ENCODE data around the gene CHN1. TPM values are rescaled to one million over a fixed set of nuclear protein-coding genes. Genes with fewer than 3 reads are reported as not detected.

CHN1 gene
- total and polyA plus RNA-seq, 4 donors = 18.8 to 29.8 (median 24.1) TPM

GRCh38 chr2:174846941-174847938, 157.9 kb downstream of the CHN1 start:
- intact Hi-C loops (cut with DNase I) = no loop called here
- WGBS, 2 donors = 3 to 4% methylated on average over 8 of the region's 8 CpGs
- peak overlapping the region in 1 of 2 donors; percentile 49 for H3K4me3 ChIP-seq (ENCODE audit: low read length in 2 of 2)
- peak; percentile 65 for ATAC-seq (ENCODE audit: low FRiP score)
- peak overlapping the region in 1 of 2 donors; percentile 57 for H3K27ac ChIP-seq (ENCODE audit: low read depth in 1 of 2, low read length in 2 of 2)
- peaks cover 0 to 1% of the 10 kb centered on the region in 2 donors for H3K4me1 ChIP-seq (ENCODE audit: control insufficient read depth in 1 of 2, insufficient read depth in 2 of 2, low read length in 2 of 2)
- H3K36me3 ChIP-seq (ENCODE audit: control insufficient read depth in 1 of 2, insufficient read depth in 2 of 2, low read length in 1 of 2) = no peaks in the 10 kb centered on the region
- no peak for DNase-seq
- H3K9me3 ChIP-seq (ENCODE audit: control insufficient read depth, low read length) = no peaks in the 10 kb centered on the region
- H3K27me3 ChIP-seq (ENCODE audit: control insufficient read depth in 1 of 2, insufficient read depth in 2 of 2, low read length in 1 of 2) = no peaks in the 10 kb centered on the region

GRCh38 chr2:174846218-174846617, 159.0 kb downstream of the CHN1 start:
- intact Hi-C loops (cut with DNase I) = no loop called here
- DNase-seq (no peak), ATAC-seq (ENCODE audit: low FRiP score) (no peak)
- no peaks in the 10 kb centered on the region for H3K36me3 ChIP-seq (ENCODE audit: control insufficient read depth in 1 of 2, insufficient read depth in 2 of 2, low read length in 1 of 2)
- no peaks in the 10 kb centered on the region for H3K9me3 ChIP-seq (ENCODE audit: control insufficient read depth, low read length)
- H3K27ac ChIP-seq (ENCODE audit: low read depth in 1 of 2, low read length in 2 of 2) = no peak overlapping the region
- peaks cover 0 to 1% of the 10 kb centered on the region in 2 donors for H3K4me1 ChIP-seq (ENCODE audit: control insufficient read depth in 1 of 2, insufficient read depth in 2 of 2, low read length in 2 of 2)
- H3K27me3 ChIP-seq (ENCODE audit: control insufficient read depth in 1 of 2, insufficient read depth in 2 of 2, low read length in 1 of 2) = no peaks in the 10 kb centered on the region
- no peak overlapping the region for H3K4me3 ChIP-seq (ENCODE audit: low read length in 2 of 2)
- 72 to 93% methylated on average over 1 of the region's 1 CpG for WGBS, 2 donors

GRCh38 chr2:174844295-174844708, 160.9 kb downstream of the CHN1 start:
- intact Hi-C loops (cut with DNase I) = no loop called here
- Histone ChIP-seq H3K27ac (ENCODE audit: low read depth in 1 of 2, low read length in 2 of 2) (no peak overlapping the region), H3K27me3 (ENCODE audit: control insufficient read depth in 1 of 2, insufficient read depth in 2 of 2, low read length in 1 of 2) (no peaks in the 10 kb centered on the region), H3K9me3 (ENCODE audit: control insufficient read depth, low read length) (no peaks in the 10 kb centered on the region), H3K4me1 (ENCODE audit: control insufficient read depth in 1 of 2, insufficient read depth in 2 of 2, low read length in 2 of 2) (peaks cover 0 to 1% of the 10 kb centered on the region in 2 donors), H3K36me3 (ENCODE audit: control insufficient read depth in 1 of 2, insufficient read depth in 2 of 2, low read length in 1 of 2) (no peaks in the 10 kb centered on the region), H3K4me3 (ENCODE audit: low read length in 2 of 2) (no peak overlapping the region)
- DNase-seq (no peak), ATAC-seq (ENCODE audit: low FRiP score) (no peak)
- 90 to 91% methylated on average over 6 of the region's 6 CpGs for WGBS, 2 donors

GRCh38 chr2:174842496-174842895, 162.7 kb downstream of the CHN1 start:
- intact Hi-C loops (cut with DNase I) = no loop called here
- Histone ChIP-seq H3K36me3 (ENCODE audit: control insufficient read depth in 1 of 2, insufficient read depth in 2 of 2, low read length in 1 of 2) (no peaks in the 10 kb centered on the region), H3K27me3 (ENCODE audit: control insufficient read depth in 1 of 2, insufficient read depth in 2 of 2, low read length in 1 of 2) (no peaks in the 10 kb centered on the region), H3K4me1 (ENCODE audit: control insufficient read depth in 1 of 2, insufficient read depth in 2 of 2, low read length in 2 of 2) (peaks cover 0 to 1% of the 10 kb centered on the region in 2 donors), H3K27ac (ENCODE audit: low read depth in 1 of 2, low read length in 2 of 2) (no peak overlapping the region), H3K4me3 (ENCODE audit: low read length in 2 of 2) (no peak overlapping the region), H3K9me3 (ENCODE audit: control insufficient read depth, low read length) (no peaks in the 10 kb centered on the region)
- WGBS, 2 donors = 96 to 98% methylated on average over 4 of the region's 4 CpGs
- no peak for ATAC-seq (ENCODE audit: low FRiP score)
- peak in 1 of 2 donors; percentile 38 for DNase-seq

- Histone ChIP-seq H3K27ac (ENCODE audit: low read depth in 1 of 2, low read length in 2 of 2) (no peak overlapping the region), H3K9me3 (ENCODE audit: control insufficient read depth, low read length) (no peaks in the 10 kb centered on the region), H3K4me3 (ENCODE audit: low read length in 2 of 2) (no peak overlapping the region), H3K27me3 (ENCODE audit: control insufficient read depth in 1 of 2, insufficient read depth in 2 of 2, low read length in 1 of 2) (no peaks in the 10 kb centered on the region), H3K36me3 (ENCODE audit: control insufficient read depth in 1 of 2, insufficient read depth in 2 of 2, low read length in 1 of 2) (no peaks in the 10 kb centered on the region), H3K4me1 (ENCODE audit: control insufficient read depth in 1 of 2, insufficient read depth in 2 of 2, low read length in 2 of 2) (no peaks in the 10 kb centered on the region)
- intact Hi-C loops (cut with DNase I) = no loop called here
- ATAC-seq (ENCODE audit: low FRiP score) (no peak), DNase-seq (no peak)
- 97% methylated on average over 3 of the region's 3 CpGs for WGBS, 2 donors
Observed at GRCh38 chr2:174841936-174842335, 163.2 kb downstream of the CHN1 start.

- Histone ChIP-seq H3K36me3 (ENCODE audit: control insufficient read depth in 1 of 2, insufficient read depth in 2 of 2, low read length in 1 of 2) (no peaks in the 10 kb centered on the region), H3K4me1 (ENCODE audit: control insufficient read depth in 1 of 2, insufficient read depth in 2 of 2, low read length in 2 of 2) (no peaks in the 10 kb centered on the region), H3K4me3 (ENCODE audit: low read length in 2 of 2) (no peak overlapping the region), H3K27me3 (ENCODE audit: control insufficient read depth in 1 of 2, insufficient read depth in 2 of 2, low read length in 1 of 2) (no peaks in the 10 kb centered on the region), H3K9me3 (ENCODE audit: control insufficient read depth, low read length) (no peaks in the 10 kb centered on the region), H3K27ac (ENCODE audit: low read depth in 1 of 2, low read length in 2 of 2) (no peak overlapping the region)
- intact Hi-C loops (cut with DNase I) = no loop called here
- DNase-seq (no peak), ATAC-seq (ENCODE audit: low FRiP score) (no peak)
- 78 to 84% methylated on average over 2 of the region's 2 CpGs for WGBS, 2 donors
Observed at GRCh38 chr2:174841350-174841749, 163.8 kb downstream of the CHN1 start.

- intact Hi-C loops (cut with DNase I) = no loop called here
Observed at GRCh38 chr2:174840436-174840835, 164.7 kb downstream of the CHN1 start.

GRCh38 chr2:174839662-174840061, 165.5 kb downstream of the CHN1 start:
- H3K27me3 ChIP-seq (ENCODE audit: control insufficient read depth in 1 of 2, insufficient read depth in 2 of 2, low read length in 1 of 2) = no peaks in the 10 kb centered on the region
- H3K27ac ChIP-seq (ENCODE audit: low read depth in 1 of 2, low read length in 2 of 2) = no peak overlapping the region
- H3K36me3 ChIP-seq (ENCODE audit: control insufficient read depth in 1 of 2, insufficient read depth in 2 of 2, low read length in 1 of 2) = no peaks in the 10 kb centered on the region
- no peak for ATAC-seq (ENCODE audit: low FRiP score)
- no peaks in the 10 kb centered on the region for H3K9me3 ChIP-seq (ENCODE audit: control insufficient read depth, low read length)
- DNase-seq = no peak
- 93 to 97% methylated on average over 3 of the region's 3 CpGs for WGBS, 2 donors
- H3K4me1 ChIP-seq (ENCODE audit: control insufficient read depth in 1 of 2, insufficient read depth in 2 of 2, low read length in 2 of 2) = no peaks in the 10 kb centered on the region
- intact Hi-C loops (cut with DNase I) = no loop called here
- no peak overlapping the region for H3K4me3 ChIP-seq (ENCODE audit: low read length in 2 of 2)

More at GRCh38 chr2:174840436-174840835, 164.7 kb downstream of the CHN1 start:
- no peak overlapping the region for H3K4me3 ChIP-seq (ENCODE audit: low read length in 2 of 2)
- H3K9me3 ChIP-seq (ENCODE audit: control insufficient read depth, low read length) = no peaks in the 10 kb centered on the region
- no peaks in the 10 kb centered on the region for H3K27me3 ChIP-seq (ENCODE audit: control insufficient read depth in 1 of 2, insufficient read depth in 2 of 2, low read length in 1 of 2)
- WGBS, 2 donors = 93% methylated on average over 3 of the region's 3 CpGs
- ATAC-seq (ENCODE audit: low FRiP score) = no peak
- H3K4me1 ChIP-seq (ENCODE audit: control insufficient read depth in 1 of 2, insufficient read depth in 2 of 2, low read length in 2 of 2) = no peaks in the 10 kb centered on the region
- DNase-seq = no peak
- H3K27ac ChIP-seq (ENCODE audit: low read depth in 1 of 2, low read length in 2 of 2) = no peak overlapping the region
- no peaks in the 10 kb centered on the region for H3K36me3 ChIP-seq (ENCODE audit: control insufficient read depth in 1 of 2, insufficient read depth in 2 of 2, low read length in 1 of 2)

- intact Hi-C loops (cut with DNase I) = no loop called here
- no peaks in the 10 kb centered on the region for H3K4me1 ChIP-seq (ENCODE audit: control insufficient read depth in 1 of 2, insufficient read depth in 2 of 2, low read length in 2 of 2)
- ATAC-seq (ENCODE audit: low FRiP score) (no peak), DNase-seq (no peak)
- H3K4me3 ChIP-seq (ENCODE audit: low read length in 2 of 2) = no peak overlapping the region
- 97 to 98% methylated on average over 1 of the region's 1 CpG for WGBS, 2 donors
- no peaks in the 10 kb centered on the region for H3K36me3 ChIP-seq (ENCODE audit: control insufficient read depth in 1 of 2, insufficient read depth in 2 of 2, low read length in 1 of 2)
- H3K27ac ChIP-seq (ENCODE audit: low read depth in 1 of 2, low read length in 2 of 2) = no peak overlapping the region
- no peaks in the 10 kb centered on the region for H3K27me3 ChIP-seq (ENCODE audit: control insufficient read depth in 1 of 2, insufficient read depth in 2 of 2, low read length in 1 of 2)
- no peaks in the 10 kb centered on the region for H3K9me3 ChIP-seq (ENCODE audit: control insufficient read depth, low read length)
Observed at GRCh38 chr2:174836995-174837390, 168.2 kb downstream of the CHN1 start.

All from aorta (tissue), 5 donors.